Right lobe of liver (tissue), 6 donors: ENCODE measurements around the gene ACE2. TPM values are rescaled to one million over a fixed set of nuclear protein-coding genes. Genes with fewer than 3 reads are reported as not detected.

Experiments
- ATAC-seq, 4 donors: fragments of 200-7000 bp; cut with Tn5 transposase; one replicate each; pipeline ENCODE4 v1.9.1; 2020; ENCODE audit warnings: mild to moderate bottlenecking in 4 of 4, moderate library complexity in 4 of 4
- DNase-seq, 3 donors: peaks; one replicate each; pipeline ENCODE4 v3.0.0-alpha.2; 2020
- H3K27ac ChIP-seq, 3 donors: fragments of 200-600 bp; one replicate each; pipeline ENCODE4 v1.8.0; 2022
- H3K27me3 ChIP-seq, 2 donors: fragments of 200-600 bp; one replicate each; pipeline ENCODE4 v1.8.0; 2022
- H3K36me3 ChIP-seq, 4 donors: fragments of 200-600 bp; sonication (generic) in 1 of 4; one replicate each; pipeline versions ENCODE4 v1.5.1 to v1.8.0; 2017 to 2022; ENCODE audit warnings: control low read depth in 1 of 4
- H3K4me1 ChIP-seq, 4 donors: fragments of 200-600 bp; sonication (generic) in 1 of 4; one replicate each; pipeline versions ENCODE4 v1.5.1 to v1.8.0; 2017 to 2022; ENCODE audit warnings: control low read depth in 1 of 4
- H3K4me3 ChIP-seq, 3 donors: fragments of 200-600 bp; one replicate each; pipeline ENCODE4 v1.8.0; 2022
- H3K9me3 ChIP-seq, 4 donors: fragments of 200-600 bp; sonication (generic) in 1 of 4; one replicate each; pipeline versions ENCODE4 v1.5.1 to v1.8.0; 2017 to 2022; ENCODE audit warnings: control low read depth in 1 of 4
- CTCF ChIP-seq, 4 donors: fragments of 200-600 bp in 3 of 4; fragments of 450-650 bp in 1 of 4; IDR thresholded peaks; one replicate each; pipeline versions ENCODE4 v1.5.1 to v1.8.0; 2016 to 2022; ENCODE audit warnings: antibody characterized with exemption in 4 of 4, mild to moderate bottlenecking in 2 of 4
- POLR2A ChIP-seq: fragments of 450-650 bp; IDR thresholded peaks from one replicate; pipeline ENCODE4 v1.6.1; 2017; ENCODE audit warnings: antibody characterized with exemption, mild to moderate bottlenecking
- WGBS: methylation state at CpG from one replicate; pipeline ENCODE4 v1.1.6; 2018; ENCODE audit warnings: low coverage, low lambda C conversion rate; ENCODE audit not compliant: insufficient coverage; ENCODE audit errors: missing lambda C conversion rate; 5-methylcytosine and 5-hydroxymethylcytosine counted together
- intact Hi-C, 2 donors: fragments of 100-400 bp; cut with DNase I; formaldehyde crosslinking; loops; one replicate each; pipeline versions ENCODE4 v1.11.2 to v1.14.1; 2022
- total RNA-seq, 6 experiments: library from RNA; depleted of rRNA in 2 of 6; stranded (reverse); fragments of >200 nt in 2 of 6; fragmentation: NEBNext Ultra II Directional in 3 of 6; extraction: Animal tissue kit (Norgen Biotek cat#: 25700) in 3 of 6; gene quantifications; one replicate each; pipeline versions ENCODE4 v1.1.0 to v1.2.4, GENCODE V29; 2016 to 2023
- donor health status: DM: no; HTN: yes; CAD: no.
- donor health status: DM: no; HTN: no; CAD: no.
- donor health status: DM: no; HTN: no; CAD: no.
- donor health status: DM: no; HTN: yes; CAD: no.
- donor health status: DM: no; HTN: yes; CAD: no.

ACE2 gene
- total RNA-seq, 6 experiments from 2014 or later, result 0.92 to 8.7 (median 1.4) TPM

DNA sequence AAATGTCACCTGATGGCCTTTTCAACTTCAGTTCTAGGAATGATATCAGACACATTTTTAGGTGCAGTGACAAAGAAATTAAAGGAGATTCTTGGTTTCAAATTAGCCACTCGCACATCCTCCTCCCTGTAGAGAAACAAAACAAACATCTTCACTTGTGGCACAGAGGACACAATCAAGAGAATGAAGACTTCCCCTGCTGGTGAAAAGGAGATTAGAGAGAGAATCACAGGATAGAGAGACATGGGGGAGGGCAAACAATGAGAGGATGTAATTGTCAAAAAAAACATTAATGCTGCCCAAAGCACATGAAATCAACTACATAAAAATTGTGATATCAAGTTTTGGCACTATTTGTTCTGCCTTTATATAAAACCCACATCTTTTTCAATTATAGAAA lies 34.5 kb downstream of the ACE2 start:
- ATAC-seq (no peak), DNase-seq (no peak)
- H3K4me3 ChIP-seq, result no peak overlapping the region
- peaks cover 0 to 4% (median 0%) of the 10 kb centered on the region in 4 donors for H3K4me1 ChIP-seq
- no peaks in the 10 kb centered on the region for H3K36me3 ChIP-seq
- 75% methylated on average over 1 of the region's 1 CpG for whole genome bisulfite sequencing
- no peak for TF ChIP-seq POLR2A
- no peak for TF ChIP-seq CTCF (IDR thresholded peaks at IDR 0.05)
- no peaks in the 10 kb centered on the region for H3K9me3 ChIP-seq
- no peaks in the 10 kb centered on the region for H3K27me3 ChIP-seq
- intact Hi-C loops, result no loop called here
- H3K27ac ChIP-seq, result no peak overlapping the region

GRCh38 chrX:15564981-15565579 lies 35.7 kb downstream of the ACE2 start:
- ATAC-seq (peak; percentile 90 to 98 (median 96)), DNase-seq (peak; percentile 35 to 54 (median 53))

GRCh38 chrX:15563056-15563455 lies 37.7 kb downstream of the ACE2 start:
- Histone ChIP-seq H3K27ac (no peak overlapping the region), H3K27me3 (no peaks in the 10 kb centered on the region), H3K36me3 (no peaks in the 10 kb centered on the region), H3K9me3 (no peaks in the 10 kb centered on the region), H3K4me3 (no peak overlapping the region), H3K4me1 (peaks cover 0 to 4% (median 0%) of the 10 kb centered on the region in 4 donors)
- 59% methylated on average over 7 of the region's 7 CpGs for WGBS
- intact Hi-C loops, result no loop called here
- TF ChIP-seq CTCF (IDR thresholded peaks at IDR 0.05) (no peak), POLR2A (no peak)
- DNase-seq, result no peak
- peak in 1 of 4 donors; percentile 24 for ATAC-seq

More at GRCh38 chrX:15564981-15565579, 35.7 kb downstream of the ACE2 start:
- peak; percentile 53 to 68 (median 56) for TF ChIP-seq CTCF (IDR thresholded peaks at IDR 0.05)
- TF ChIP-seq POLR2A, result no peak
- intact Hi-C loops, result no loop called here
- H3K4me1 ChIP-seq, result peaks cover 0 to 4% (median 0%) of the 10 kb centered on the region in 4 donors
- no peak overlapping the region for H3K27ac ChIP-seq
- no peak overlapping the region for H3K4me3 ChIP-seq
- no peaks in the 10 kb centered on the region for H3K9me3 ChIP-seq
- H3K27me3 ChIP-seq, result no peaks in the 10 kb centered on the region
- no peaks in the 10 kb centered on the region for H3K36me3 ChIP-seq
- 5% methylated on average over 5 of the region's 5 CpGs for WGBS

DNA sequence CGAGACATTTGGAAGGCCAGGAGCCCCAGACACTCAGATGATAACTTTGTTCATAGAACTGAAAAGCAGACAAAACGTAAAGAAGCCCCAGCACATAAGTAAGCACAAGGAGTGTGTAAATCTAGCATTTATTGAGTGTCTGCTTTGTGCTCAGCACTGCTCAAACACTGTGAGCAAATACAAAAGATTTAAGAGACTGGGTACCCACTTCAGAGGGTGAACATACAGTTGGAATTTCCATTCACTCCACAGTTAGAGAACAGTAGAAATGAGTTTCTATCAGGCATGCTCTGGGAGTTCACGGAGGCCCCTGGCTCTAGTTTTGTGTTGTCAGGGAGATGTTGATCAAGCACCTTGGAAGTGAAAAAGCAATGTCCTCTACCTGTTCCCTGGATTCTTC lies 39.8 kb downstream of the ACE2 start:
- intact Hi-C loops, result no loop called here
- TF ChIP-seq POLR2A (no peak), CTCF (IDR thresholded peaks at IDR 0.05) (no peak)
- Histone ChIP-seq H3K27me3 (no peaks in the 10 kb centered on the region), H3K4me1 (peaks cover 0 to 4% (median 0%) of the 10 kb centered on the region in 4 donors), H3K4me3 (no peak overlapping the region), H3K27ac (no peak overlapping the region), H3K36me3 (no peaks in the 10 kb centered on the region), H3K9me3 (no peaks in the 10 kb centered on the region)
- DNase-seq, result no peak
- WGBS, result 35% methylated on average over 2 of the region's 3 CpGs
- ATAC-seq, result no peak
